GM19468 (cell line): ENCODE measurements around the gene OR2A2.
A peak's percentile ranks its signal among the peaks of the same experiment; 100 is the strongest.
"Not testable (repeated sequence)": the region's sequence is repeated elsewhere in the genome, so short reads cannot be mapped to it uniquely, and the experiment has no call there.

Experiments
- ATAC-seq: cut with Tn5 transposase; IDR thresholded peaks from one replicate; pipeline ENCODE4 v1.9.1; 2021; ENCODE audit warnings: mild to moderate bottlenecking, moderate library complexity, moderate number of reproducible peaks; ENCODE audit not compliant: unreplicated experiment; ENCODE audit errors: extremely low read depth

OR2A2 gene

GRCh38 chr7:144109283-144109682, at the start of gene OR2A2:
TSS of gene OR2A2 (plus strand) at chr7:144109583. CDS start at chr7:144109583, 0 bp downstream.
- ATAC-seq = no peak

- no peak for ATAC-seq
Measured at GRCh38 chr7:144063710-144064109, 45.7 kb upstream of the OR2A2 start.

GRCh38 chr7:144069511-144069910, 39.9 kb upstream of the OR2A2 start, which contains the start of gene OR2A25:
TSS of gene OR2A25 (plus strand) at chr7:144069811. CDS start at chr7:144074220, 4,409 bp downstream.
- no peak for ATAC-seq

- ATAC-seq = no peak
Measured at GRCh38 chr7:144069953-144070352, 39.4 kb upstream of the OR2A2 start.

- ATAC-seq = no peak
Measured at GRCh38 chr7:144074374-144074773, 35.0 kb upstream of the OR2A2 start.

- ATAC-seq = no peak
Measured at GRCh38 chr7:144085978-144086377, 23.4 kb upstream of the OR2A2 start, which contains the start of gene OR2A12. TSS of gene OR2A12 (plus strand) at chr7:144086278. CDS start at chr7:144095108, 8,830 bp downstream.

GRCh38 chr7:144086730-144087129, 22.7 kb upstream of the OR2A2 start:
- ATAC-seq = no peak

- ATAC-seq = no peak
Measured at GRCh38 chr7:144087230-144087629, 22.2 kb upstream of the OR2A2 start.

GRCh38 chr7:144090667-144091066, 18.7 kb upstream of the OR2A2 start:
- ATAC-seq = no peak

GRCh38 chr7:144098776-144099175, 10.6 kb upstream of the OR2A2 start:
- no peak for ATAC-seq

GRCh38 chr7:144100607-144101006, 8.8 kb upstream of the OR2A2 start:
- ATAC-seq = no peak

- ATAC-seq = no peak
Measured at GRCh38 chr7:144102041-144102440, 7.3 kb upstream of the OR2A2 start.

GRCh38 chr7:144105211-144105610, 4.2 kb upstream of the OR2A2 start:
- no peak for ATAC-seq

GRCh38 chr7:144110272-144110671, 889 bp downstream of the OR2A2 start:
- ATAC-seq = no peak

- no peak for ATAC-seq
Measured at GRCh38 chr7:144113651-144114050, 4.3 kb downstream of the OR2A2 start.

- ATAC-seq = no peak
Measured at GRCh38 chr7:144118341-144118740, 9.0 kb downstream of the OR2A2 start.

- no peak for ATAC-seq
Measured at GRCh38 chr7:144122876-144123275, 13.5 kb downstream of the OR2A2 start, which contains the start of gene OR2A14. TSS of gene OR2A14 (plus strand) at chr7:144123176. CDS start at chr7:144129113, 5,937 bp downstream.

GRCh38 chr7:144127714-144128334, 18.4 kb downstream of the OR2A2 start:
- peak; percentile 99 for ATAC-seq

GRCh38 chr7:144129601-144130000, 20.2 kb downstream of the OR2A2 start:
- ATAC-seq = not testable (repeated sequence)

- ATAC-seq = no peak
Measured at GRCh38 chr7:144130730-144131129, 21.3 kb downstream of the OR2A2 start.

- no peak for ATAC-seq
Measured at GRCh38 chr7:144132262-144132661, 22.9 kb downstream of the OR2A2 start.

GRCh38 chr7:144133307-144133706, 23.9 kb downstream of the OR2A2 start:
- ATAC-seq = no peak
